Peyer's patch (tissue), 4 donors: Measurements from ENCODE around the gene GSAP. TPM values are rescaled to one million over a fixed set of nuclear protein-coding genes. Genes with fewer than 3 reads are reported as not detected.

Experiments
- DNase-seq, 3 donors: peaks; one replicate each; pipeline ENCODE4 v3.0.0-alpha.2; 2017 to 2019
- H3K27ac ChIP-seq, 4 donors: fragments of 200-600 bp; sonication (generic); one replicate each; pipeline ENCODE4 v1.5.1; 2016 to 2019
- H3K27me3 ChIP-seq, 2 donors: fragments of 200-600 bp; sonication (generic); one replicate each; pipeline ENCODE4 v1.5.1; 2019
- H3K36me3 ChIP-seq, 3 donors: fragments of 200-600 bp; sonication (generic); one replicate each; pipeline ENCODE4 v1.5.1; 2016 to 2019
- H3K4me1 ChIP-seq, 4 donors: fragments of 200-600 bp; sonication (generic); one replicate each; pipeline ENCODE4 v1.5.1; 2016 to 2019
- H3K4me3 ChIP-seq, 4 donors: fragments of 200-600 bp; sonication (generic); 1 replicate in 3 of 4; 2 replicates in 1 of 4; pipeline ENCODE4 v1.5.1; 2016 to 2019; ENCODE audit warnings: mild to moderate bottlenecking in 1 of 4
- H3K9me3 ChIP-seq, 4 donors: fragments of 200-600 bp; sonication (generic); one replicate each; pipeline ENCODE4 v1.5.1; 2016 to 2019; ENCODE audit warnings: mild to moderate bottlenecking in 1 of 4
- POLR2A ChIP-seq, 2 donors: fragments of 450-650 bp; IDR thresholded peaks; one replicate each; pipeline ENCODE4 v1.5.1; 2017; ENCODE audit warnings: antibody characterized with exemption in 2 of 2, mild to moderate bottlenecking in 2 of 2, moderate library complexity in 2 of 2
- total RNA-seq, 4 donors: library from RNA; depleted of rRNA; stranded (reverse); fragments of >200 nt; gene quantifications; one replicate each; pipeline ENCODE4 v1.1.0, GENCODE V29; 2016
- TF ChIP-seq, protein P1 (sequence below), 6 experiments: fragments of 450-650 bp in 4 of 6; fragments of 200-600 bp in 2 of 6; sonication (generic) in 1 of 6; IDR thresholded peaks; one replicate each; pipeline ENCODE4 v1.5.1; 2017 to 2019; ENCODE audit warnings: antibody characterized with exemption in 6 of 6, mild to moderate bottlenecking in 3 of 6, moderate library complexity in 1 of 6

The GSAP gene
- total RNA-seq, 4 donors from 2014 or later: 6.8 to 70.1 (median 28.7) TPM

DNA sequence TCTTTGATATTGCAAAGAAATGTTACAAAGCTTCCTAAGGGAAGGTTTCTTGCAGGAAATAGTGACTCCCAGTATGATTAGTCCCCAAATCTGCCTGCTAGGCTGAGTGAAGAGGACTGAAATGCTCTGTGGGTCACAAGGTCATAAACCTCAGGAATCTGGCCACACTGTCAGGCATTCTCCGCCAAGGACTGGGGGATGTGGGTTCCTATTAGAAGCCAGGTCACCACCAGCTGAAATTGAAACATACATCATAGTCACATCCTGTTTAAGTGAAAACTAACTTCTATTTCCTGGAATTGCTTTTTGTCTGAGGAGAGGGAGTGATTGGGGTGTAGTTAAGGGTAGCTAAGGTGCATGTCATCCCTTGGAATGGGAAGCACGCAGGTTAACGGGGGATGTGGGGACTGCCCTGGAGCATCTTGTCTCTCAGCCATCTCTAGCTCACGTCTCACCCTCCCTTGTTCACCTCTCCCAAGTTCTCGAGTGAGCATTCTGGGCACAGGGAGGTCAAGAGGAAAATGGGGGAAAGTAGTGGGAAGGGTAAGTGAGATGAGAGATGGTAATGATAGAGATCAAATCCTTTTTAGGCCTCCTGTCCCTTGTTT is 12.0 kb upstream of the GSAP start:
- H3K4me1 ChIP-seq: peaks cover 0 to 10% (median 0%) of the 10 kb centered on the region in 4 donors
- H3K27ac ChIP-seq: peak overlapping the region in 2 of 4 donors; percentile 6 to 25

DNA sequence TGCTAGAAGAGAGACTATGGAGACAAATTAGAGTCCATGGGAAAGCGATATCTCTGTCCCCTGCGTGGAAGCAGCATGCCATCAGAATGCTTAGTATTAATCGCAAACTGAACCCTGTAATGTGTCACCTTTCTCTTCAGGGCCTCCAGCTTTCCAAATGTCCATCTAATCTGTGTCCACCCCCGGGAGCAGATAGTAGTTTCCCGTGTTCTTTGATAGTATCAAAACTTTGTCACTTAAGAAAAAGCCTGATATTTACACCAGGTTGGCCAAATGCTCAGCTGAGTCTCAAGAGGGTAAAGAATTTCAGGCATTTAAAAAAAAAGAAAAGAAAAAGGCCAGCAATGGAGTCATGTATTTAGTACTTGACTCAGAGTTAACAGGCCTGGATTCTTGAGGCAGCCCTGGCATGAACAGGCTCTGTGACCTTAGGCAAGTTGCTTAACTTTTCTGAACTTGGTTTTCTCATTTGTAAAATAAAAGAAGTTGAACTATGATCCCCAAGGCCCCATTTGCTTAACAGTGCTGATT is 10.4 kb upstream of the GSAP start:
- no peak for TF ChIP-seq POLR2A (IDR thresholded peaks at IDR 0.05)
- TF ChIP-seq, protein P1, sequence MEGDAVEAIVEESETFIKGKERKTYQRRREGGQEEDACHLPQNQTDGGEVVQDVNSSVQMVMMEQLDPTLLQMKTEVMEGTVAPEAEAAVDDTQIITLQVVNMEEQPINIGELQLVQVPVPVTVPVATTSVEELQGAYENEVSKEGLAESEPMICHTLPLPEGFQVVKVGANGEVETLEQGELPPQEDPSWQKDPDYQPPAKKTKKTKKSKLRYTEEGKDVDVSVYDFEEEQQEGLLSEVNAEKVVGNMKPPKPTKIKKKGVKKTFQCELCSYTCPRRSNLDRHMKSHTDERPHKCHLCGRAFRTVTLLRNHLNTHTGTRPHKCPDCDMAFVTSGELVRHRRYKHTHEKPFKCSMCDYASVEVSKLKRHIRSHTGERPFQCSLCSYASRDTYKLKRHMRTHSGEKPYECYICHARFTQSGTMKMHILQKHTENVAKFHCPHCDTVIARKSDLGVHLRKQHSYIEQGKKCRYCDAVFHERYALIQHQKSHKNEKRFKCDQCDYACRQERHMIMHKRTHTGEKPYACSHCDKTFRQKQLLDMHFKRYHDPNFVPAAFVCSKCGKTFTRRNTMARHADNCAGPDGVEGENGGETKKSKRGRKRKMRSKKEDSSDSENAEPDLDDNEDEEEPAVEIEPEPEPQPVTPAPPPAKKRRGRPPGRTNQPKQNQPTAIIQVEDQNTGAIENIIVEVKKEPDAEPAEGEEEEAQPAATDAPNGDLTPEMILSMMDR (IDR thresholded peaks at IDR 0.05): no peak
- no peak for DNase-seq
- Histone ChIP-seq H3K27me3 (no peaks in the 10 kb centered on the region), H3K36me3 (no peaks in the 10 kb centered on the region), H3K4me3 (no peak overlapping the region), H3K9me3 (no peaks in the 10 kb centered on the region), H3K27ac (no peak overlapping the region), H3K4me1 (peaks cover 0 to 10% (median 0%) of the 10 kb centered on the region in 4 donors)

More for the DNA sequence above, 12.0 kb upstream of the GSAP start:
- Histone ChIP-seq H3K27me3 (no peaks in the 10 kb centered on the region), H3K4me3 (no peak overlapping the region), H3K36me3 (no peaks in the 10 kb centered on the region), H3K9me3 (no peaks in the 10 kb centered on the region)
- TF ChIP-seq POLR2A (IDR thresholded peaks at IDR 0.05): no peak
- TF ChIP-seq, protein P1 (IDR thresholded peaks at IDR 0.05): no peak
- no peak for DNase-seq

DNA sequence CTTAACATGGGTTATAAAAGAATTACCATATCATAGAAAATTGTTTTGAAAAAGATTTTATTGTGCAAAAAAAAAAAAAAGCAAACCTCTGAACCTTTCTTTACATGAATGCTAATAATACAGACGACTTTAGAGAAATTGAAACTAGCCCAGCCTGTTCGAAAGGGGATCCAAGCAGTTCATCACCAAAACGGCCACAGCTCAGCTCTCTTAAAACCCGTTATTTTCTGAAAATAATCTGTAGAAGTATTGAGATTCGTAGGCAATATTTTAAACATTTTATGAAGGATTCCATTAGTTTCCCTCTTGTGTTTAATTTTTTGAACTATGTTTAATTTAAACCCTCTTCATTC is 9.9 kb upstream of the GSAP start:
- no peak overlapping the region for H3K27ac ChIP-seq
- H3K27me3 ChIP-seq: no peaks in the 10 kb centered on the region
- H3K4me3 ChIP-seq: no peak overlapping the region
- H3K9me3 ChIP-seq: no peaks in the 10 kb centered on the region
- H3K36me3 ChIP-seq: no peaks in the 10 kb centered on the region
- TF ChIP-seq, protein P1 (IDR thresholded peaks at IDR 0.05): no peak
- TF ChIP-seq POLR2A (IDR thresholded peaks at IDR 0.05): no peak
- peaks cover 0 to 10% (median 0%) of the 10 kb centered on the region in 4 donors for H3K4me1 ChIP-seq
- no peak for DNase-seq

DNA sequence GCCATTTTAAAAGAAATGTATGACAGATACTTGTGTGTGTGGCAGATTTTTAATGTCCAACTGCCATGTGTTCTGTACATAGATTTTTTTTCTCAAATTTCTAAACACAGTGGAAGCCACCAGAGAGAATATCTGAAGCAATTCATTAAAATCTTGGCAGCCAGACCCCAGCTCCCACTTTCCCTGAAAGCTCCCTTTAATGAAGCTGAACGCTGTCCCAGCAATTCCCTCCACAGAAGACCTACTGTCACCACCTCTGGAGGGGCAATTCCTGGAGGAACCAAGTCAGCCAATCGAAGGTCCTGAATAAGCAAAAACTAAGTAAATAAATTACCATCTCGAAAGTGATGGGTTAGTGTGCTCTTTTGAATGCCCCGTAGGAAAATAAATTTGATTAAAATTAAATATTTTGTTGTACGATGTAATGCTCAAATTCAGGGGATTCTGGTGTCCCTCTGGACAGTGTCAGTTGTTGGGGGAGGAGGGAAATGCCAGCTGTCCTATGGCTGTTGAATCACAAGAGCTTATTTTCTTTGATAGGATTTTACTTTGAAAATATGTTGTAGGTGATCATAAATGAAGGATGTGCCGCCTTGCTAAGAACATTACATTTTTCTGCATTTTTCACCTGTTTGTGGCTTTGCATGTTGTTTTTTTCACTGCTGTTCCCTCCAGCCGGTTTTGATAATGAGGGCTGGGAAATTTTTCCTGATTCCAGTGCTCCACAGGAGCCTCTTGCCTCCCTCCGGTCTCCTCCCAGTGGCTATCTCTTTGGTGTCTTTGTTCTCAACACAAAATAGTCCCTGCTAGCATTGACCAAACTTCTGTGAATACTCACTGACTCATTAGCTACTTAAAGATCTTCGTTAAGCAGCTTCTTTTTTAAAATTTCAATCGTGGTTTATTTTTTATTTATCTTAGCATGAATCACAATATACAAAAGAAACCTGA is 9.2 kb upstream of the GSAP start:
- Histone ChIP-seq H3K27ac (no peak overlapping the region), H3K4me3 (no peak overlapping the region), H3K36me3 (no peaks in the 10 kb centered on the region)

DNA sequence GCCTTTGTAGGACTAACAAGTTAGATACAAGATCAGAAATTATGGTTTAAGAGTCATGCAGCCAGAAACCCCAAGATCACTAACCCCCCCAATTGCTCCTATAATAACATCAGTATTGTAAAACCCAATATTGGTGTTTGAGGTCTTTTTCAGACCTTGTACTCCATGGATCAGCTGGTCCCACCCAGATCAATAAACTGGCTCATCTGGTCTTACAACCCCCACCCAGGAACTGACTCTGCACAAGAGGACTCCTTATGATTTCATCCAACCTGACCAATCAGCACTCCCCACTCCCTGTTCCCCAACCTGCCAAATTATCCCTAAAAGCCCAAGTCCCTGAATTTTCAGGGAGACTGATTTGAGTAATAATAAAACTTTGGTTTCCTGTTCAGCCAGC is 6.4 kb upstream of the GSAP start:
- Histone ChIP-seq H3K27me3 (no peaks in the 10 kb centered on the region), H3K27ac (no peak overlapping the region), H3K4me3 (no peak overlapping the region), H3K4me1 (peaks cover 0 to 4% (median 1%) of the 10 kb centered on the region in 4 donors), H3K36me3 (no peaks in the 10 kb centered on the region), H3K9me3 (no peaks in the 10 kb centered on the region)
- TF ChIP-seq POLR2A (IDR thresholded peaks at IDR 0.05): no peak
- TF ChIP-seq, protein P1 (IDR thresholded peaks at IDR 0.05): no peak
- DNase-seq: no peak

More for the DNA sequence above, 9.2 kb upstream of the GSAP start:
- H3K9me3 ChIP-seq: no peaks in the 10 kb centered on the region
- TF ChIP-seq, protein P1 (IDR thresholded peaks at IDR 0.05): no peak
- no peak for TF ChIP-seq POLR2A (IDR thresholded peaks at IDR 0.05)
- H3K27me3 ChIP-seq: no peaks in the 10 kb centered on the region
- no peak for DNase-seq
- peaks cover 0 to 10% (median 0%) of the 10 kb centered on the region in 4 donors for H3K4me1 ChIP-seq
